HCT116 (cell line): ENCODE results near the gene RAB19. TPM values are rescaled to one million over a fixed set of nuclear protein-coding genes. Genes with fewer than 3 reads are reported as not detected.

Source experiments
- ATAC-seq: fragments of 200-7000 bp; cut with Tn5 transposase; 2 replicates; pipeline ENCODE4 v1.9.1; 2020; ENCODE audit warnings: mild to moderate bottlenecking, moderate library complexity
- BruUV-seq: library from RNA; stranded (reverse); fragments of 400-500 nt; replicated peaks from 2 replicates; lab custom pipeline; 2021; lab: Mats Ljungman, UMichigan
- CTCF ChIA-PET: fragments of 300-600 bp; sonication (Branson Sonifier 250); formaldehyde crosslinking; loops from one replicate; lab custom pipeline; 2021; ENCODE audit warnings: antibody characterized with exemption; lab: Charles Lee
- POLR2A ChIA-PET: fragments of 300-600, 350-600 bp; sonication (Branson Sonifier 250); formaldehyde crosslinking; loops from one replicate; lab custom pipeline; 2021; ENCODE audit warnings: antibody characterized with exemption; lab: Charles Lee
- RAD21 ChIA-PET, 2 experiments: fragments of 300-600 bp; sonication (Branson Sonifier 250); formaldehyde crosslinking; loops; one replicate each; lab custom pipeline; 2023; ENCODE audit warnings: low total read pairs in 2 of 2; ENCODE audit not compliant: uncharacterized antibody in 2 of 2, unreplicated experiment in 2 of 2, low non-redundant PET in 1 of 2; lab: Charles Lee
- DNase-seq: peaks from one replicate; pipeline ENCODE4 v3.0.0-alpha.2; 2010; ENCODE audit warnings: low read depth, low spot score
- H2AFZ ChIP-seq: fragments of 200-600 bp; shearing (Covaris generic), sonication (generic); 2 replicates; pipeline ENCODE4 v1.6.1; 2017; ENCODE audit warnings: low read depth, mixed run types, mixed read lengths, antibody characterized with exemption, low read length; ENCODE audit not compliant: poor library complexity, severe bottlenecking
- H3K27ac ChIP-seq: 2 replicates; pipeline ENCODE4 v1.5.1; 2012; ENCODE audit warnings: low read depth, low read length
- H3K27me3 ChIP-seq: fragments of 200-600 bp; sonication (generic); 2 replicates; pipeline ENCODE4 v1.6.1; 2016; ENCODE audit warnings: mixed run types, low read length, mixed read lengths; ENCODE audit not compliant: insufficient read depth
- H3K36me3 ChIP-seq, 2 experiments: fragments of 200-500 bp in 1 of 2; fragments of 200-600 bp in 1 of 2; sonication (Bioruptor generic) in 1 of 2; sonication (generic) in 1 of 2; 2 replicates each; pipeline versions ENCODE4 v1.5.1 to v1.6.1; 2014 to 2016; ENCODE audit warnings: low read length in 2 of 2, inconsistent platforms in 1 of 2, mixed read lengths in 1 of 2, mixed run types in 1 of 2; ENCODE audit not compliant: insufficient read depth in 2 of 2, control insufficient read depth in 1 of 2
- H3K4me1 ChIP-seq, 2 experiments: fragments of 200-600 bp in 1 of 2; sonication (generic) in 1 of 2; 2 replicates each; pipeline versions ENCODE4 v1.5.1 to v1.6.1; 2012 to 2017; ENCODE audit warnings: low read length in 2 of 2, inconsistent platforms in 1 of 2, mild to moderate bottlenecking in 1 of 2, mixed read lengths in 1 of 2, mixed run types in 1 of 2, moderate library complexity in 1 of 2; ENCODE audit not compliant: insufficient read depth in 2 of 2, control insufficient read depth in 1 of 2
- H3K4me2 ChIP-seq: fragments of 200-600 bp; sonication (generic); 2 replicates; pipeline ENCODE4 v1.6.1; 2017; ENCODE audit warnings: mixed run types, low read length, mixed read lengths
- H3K4me3 ChIP-seq, 2 experiments: fragments of 200-600 bp in 1 of 2; sonication (generic) in 1 of 2; replicated peaks in 1 of 2; 2 replicates each; pipeline ENCODE4 v1.5.1; 2011 to 2016; ENCODE audit warnings: low read length in 2 of 2, control low read depth in 1 of 2, low read depth in 1 of 2, mild to moderate bottlenecking in 1 of 2, mixed read lengths in 1 of 2, mixed run types in 1 of 2
- H3K79me2 ChIP-seq: fragments of 200-600 bp; sonication (generic); 2 replicates; pipeline ENCODE4 v1.6.1; 2017; ENCODE audit warnings: mild to moderate bottlenecking, mixed run types, low read length, moderate library complexity, mixed read lengths; ENCODE audit not compliant: insufficient read depth
- H3K9ac ChIP-seq: fragments of 200-600 bp; sonication (generic); 2 replicates; pipeline ENCODE4 v1.6.1; 2016; ENCODE audit warnings: low read length, mixed read lengths
- H3K9me2 ChIP-seq: fragments of 200-600 bp; sonication (generic), shearing (Covaris generic); 2 replicates; pipeline ENCODE4 v1.6.1; 2017; ENCODE audit warnings: mixed run types, mild to moderate bottlenecking, moderate library complexity; ENCODE audit not compliant: insufficient read depth
- H3K9me3 ChIP-seq, 2 experiments: fragments of 200-500 bp in 1 of 2; fragments of 200-600 bp in 1 of 2; sonication (Bioruptor generic) in 1 of 2; sonication (generic) in 1 of 2; 2 replicates each; pipeline ENCODE4 v1.6.1; 2014 to 2017; ENCODE audit warnings: low read length in 2 of 2, mixed read lengths in 2 of 2, inconsistent platforms in 1 of 2, low read depth in 1 of 2, mild to moderate bottlenecking in 1 of 2, mixed run types in 1 of 2, moderate library complexity in 1 of 2; ENCODE audit not compliant: control insufficient read depth in 1 of 2, insufficient read depth in 1 of 2
- H4K20me1 ChIP-seq: fragments of 200-600 bp; sonication (generic), shearing (Covaris generic); 2 replicates; pipeline ENCODE4 v1.6.1; 2017; ENCODE audit warnings: mixed run types, mild to moderate bottlenecking, moderate library complexity; ENCODE audit not compliant: insufficient read depth
- ATF3 ChIP-seq: IDR thresholded peaks from 2 replicates; pipeline ENCODE4 v1.6.1; 2012
- CBX3 ChIP-seq: IDR thresholded peaks from 2 replicates; pipeline ENCODE4 v1.6.1; 2012; ENCODE audit warnings: low read depth
- EGR1 ChIP-seq: IDR thresholded peaks from 2 replicates; pipeline ENCODE4 v1.6.1; 2012; ENCODE audit warnings: low read depth
- ELF1 ChIP-seq: IDR thresholded peaks from 2 replicates; pipeline ENCODE4 v1.6.1; 2012; ENCODE audit warnings: low read depth, borderline replicate concordance
- FOSL1 ChIP-seq: IDR thresholded peaks from 2 replicates; pipeline ENCODE4 v1.6.1; 2012; ENCODE audit warnings: low read depth
- JUND ChIP-seq: IDR thresholded peaks from 2 replicates; pipeline ENCODE4 v1.6.1; 2012
- POLR2A ChIP-seq: IDR thresholded peaks from 2 replicates; pipeline ENCODE4 v1.7.0; 2011; ENCODE audit warnings: borderline replicate concordance; ENCODE audit not compliant: insufficient read depth, insufficient read length; ENCODE audit errors: extremely low read depth
- REST ChIP-seq: IDR thresholded peaks from 2 replicates; pipeline ENCODE4 v1.6.1; 2012; ENCODE audit warnings: low read depth
- SP1 ChIP-seq: IDR thresholded peaks from 2 replicates; pipeline ENCODE4 v1.6.1; 2012; ENCODE audit warnings: low read depth
- SRF ChIP-seq: IDR thresholded peaks from 2 replicates; pipeline ENCODE4 v1.6.1; 2012; ENCODE audit warnings: low read depth
- ZBTB33 ChIP-seq: IDR thresholded peaks from 2 replicates; pipeline ENCODE4 v1.6.1; 2011; ENCODE audit warnings: mild to moderate bottlenecking, low read length, moderate library complexity; ENCODE audit not compliant: insufficient replicate concordance; ENCODE audit errors: extremely low read depth
- intact Hi-C: fragments of 100-400 bp; cut with micrococcal nuclease; formaldehyde crosslinking; loops from 2 replicates; pipeline ENCODE4 v1.10.0; 2022
- total RNA-seq: library from RNA; stranded (reverse); gene quantifications from one replicate; pipeline ENCODE4 v1.2.1, GENCODE V29; 2021; ENCODE audit not compliant: unreplicated experiment

Gene RAB19
- total RNA-seq, 1 experiment from 2014 or later, result 2.6 TPM

DNA sequence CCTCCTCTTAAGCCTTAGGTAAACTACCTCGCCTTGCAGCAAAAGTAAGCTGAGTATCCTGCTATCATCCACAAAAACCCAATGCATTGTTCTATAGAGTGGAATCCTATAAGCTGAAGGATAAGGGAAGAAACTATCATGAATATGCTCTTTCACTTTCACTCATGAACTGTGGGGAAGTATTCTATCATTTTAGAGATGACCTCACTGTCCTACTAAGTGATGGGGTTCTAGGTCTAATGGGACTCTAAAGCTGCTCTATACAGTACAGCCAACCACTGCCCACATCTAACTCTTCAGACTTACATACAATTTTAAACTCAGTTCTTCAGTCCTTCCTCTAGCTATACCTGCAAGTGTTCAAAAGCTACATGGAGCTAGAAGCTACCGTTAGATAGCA, 59.3 kb downstream of the RAB19 start:
- Histone ChIP-seq H3K9me2 (no peaks in the 10 kb centered on the region), H2AFZ (no peak overlapping the region), H3K79me2 (peaks cover 10% of the 10 kb centered on the region; the same call in 1 of the 2 replicates), H3K27ac (no peak overlapping the region), H3K9me3 (no peaks in the 10 kb centered on the region), H3K4me3 (no peak overlapping the region), H4K20me1 (no peaks in the 10 kb centered on the region), H3K4me1 (no peaks in the 10 kb centered on the region), H3K27me3 (no peaks in the 10 kb centered on the region), H3K4me2 (no peak overlapping the region), H3K9ac (no peak overlapping the region), H3K36me3 (peaks cover 5 to 6% of the 10 kb centered on the region in 2 experiments; a peak in 2 of 4 replicates)
- ChIA-PET RAD21 (no interaction called here), POLR2A (no interaction called here), CTCF (no interaction called here)
- ATAC-seq, result no peak
- intact Hi-C loops, result no loop called here
- DNase-seq, result no peak
- TF ChIP-seq ZBTB33 (no peak), ELF1 (no peak), ATF3 (no peak), CBX3 (no peak), SRF (no peak), REST (no peak), POLR2A (no peak), FOSL1 (no peak), EGR1 (no peak), JUND (no peak), SP1 (no peak)
- no TSS peak for BruUV-seq
